NT2/D1 (cell line): ENCODE results near the gene LPCAT3.

Experiments
- SUZ12 ChIP-seq: IDR thresholded peaks from 2 replicates; pipeline ENCODE4 v1.6.1; 2011; ENCODE audit not compliant: insufficient read length, insufficient read depth; ENCODE audit errors: extremely low read depth
- ZNF274 ChIP-seq: IDR thresholded peaks from 2 replicates; pipeline ENCODE4 v1.6.1; 2011; ENCODE audit warnings: mild to moderate bottlenecking, low read depth, low read length

- TF ChIP-seq ZNF274, result no peak
- no peak for TF ChIP-seq SUZ12
These were observed 36.6 kb upstream of the LPCAT3 start for GRCh38 chr12:7054925-7055324.
